Suprapubic skin (tissue), 4 donors: ENCODE results near the gene CYP2U1.

Experiments
- POLR2A ChIP-seq, 2 donors: fragments of 450-650 bp; IDR thresholded peaks; one replicate each; pipeline ENCODE4 v1.6.1; 2017; ENCODE audit warnings: antibody characterized with exemption in 2 of 2, mild to moderate bottlenecking in 2 of 2, moderate library complexity in 2 of 2
- POLR2AphosphoS5 ChIP-seq, 3 donors: sonication (generic); formaldehyde crosslinking; IDR thresholded peaks; one replicate each; pipeline ENCODE4 v1.6.1; 2017; ENCODE audit warnings: antibody characterized with exemption in 3 of 3
- TF ChIP-seq, protein P1 (sequence below), 2 donors: fragments of 200-600 bp in 1 of 2; fragments of 450-650 bp in 1 of 2; sonication (generic) in 1 of 2; IDR thresholded peaks; one replicate each; pipeline ENCODE4 v1.5.1; 2016 to 2019; ENCODE audit warnings: antibody characterized with exemption in 2 of 2, mild to moderate bottlenecking in 1 of 2, moderate library complexity in 1 of 2

DNA sequence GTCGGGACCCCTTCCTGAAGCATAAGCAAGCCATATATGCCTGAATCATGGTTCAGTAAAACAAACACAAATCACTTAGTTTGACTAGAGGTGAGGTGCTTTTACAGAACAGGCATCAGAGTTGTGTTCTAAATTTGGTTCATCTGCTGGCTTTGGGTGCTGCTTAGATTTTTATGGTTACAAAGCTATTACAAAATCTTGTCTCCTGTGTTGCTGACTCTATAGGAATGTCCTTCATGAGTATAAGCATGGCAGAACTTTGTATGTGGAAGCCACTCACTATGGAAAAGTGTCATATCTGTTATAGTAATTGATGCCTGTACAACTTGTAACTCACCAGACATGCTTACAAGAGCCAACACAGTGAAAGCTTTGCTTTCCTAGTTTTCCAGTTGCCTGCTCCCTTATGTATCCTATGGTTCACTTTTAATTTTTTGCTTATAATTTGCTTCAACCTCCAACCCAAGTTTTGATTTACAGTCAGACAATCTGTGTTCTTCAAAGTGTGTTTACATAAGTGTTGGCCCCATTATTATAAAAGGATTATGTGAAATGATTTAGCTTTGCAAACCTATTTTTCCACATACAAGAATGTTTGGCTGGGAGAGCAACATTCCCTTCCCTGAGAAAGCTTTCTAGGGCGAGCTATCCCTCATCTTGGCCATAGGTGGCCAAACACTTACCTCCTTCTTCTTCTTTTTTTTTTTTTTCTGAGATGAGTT is 30.0 kb upstream of the CYP2U1 start:
- TF ChIP-seq POLR2AphosphoS5 (IDR thresholded peaks at IDR 0.05): no peak
- TF ChIP-seq, protein P1, sequence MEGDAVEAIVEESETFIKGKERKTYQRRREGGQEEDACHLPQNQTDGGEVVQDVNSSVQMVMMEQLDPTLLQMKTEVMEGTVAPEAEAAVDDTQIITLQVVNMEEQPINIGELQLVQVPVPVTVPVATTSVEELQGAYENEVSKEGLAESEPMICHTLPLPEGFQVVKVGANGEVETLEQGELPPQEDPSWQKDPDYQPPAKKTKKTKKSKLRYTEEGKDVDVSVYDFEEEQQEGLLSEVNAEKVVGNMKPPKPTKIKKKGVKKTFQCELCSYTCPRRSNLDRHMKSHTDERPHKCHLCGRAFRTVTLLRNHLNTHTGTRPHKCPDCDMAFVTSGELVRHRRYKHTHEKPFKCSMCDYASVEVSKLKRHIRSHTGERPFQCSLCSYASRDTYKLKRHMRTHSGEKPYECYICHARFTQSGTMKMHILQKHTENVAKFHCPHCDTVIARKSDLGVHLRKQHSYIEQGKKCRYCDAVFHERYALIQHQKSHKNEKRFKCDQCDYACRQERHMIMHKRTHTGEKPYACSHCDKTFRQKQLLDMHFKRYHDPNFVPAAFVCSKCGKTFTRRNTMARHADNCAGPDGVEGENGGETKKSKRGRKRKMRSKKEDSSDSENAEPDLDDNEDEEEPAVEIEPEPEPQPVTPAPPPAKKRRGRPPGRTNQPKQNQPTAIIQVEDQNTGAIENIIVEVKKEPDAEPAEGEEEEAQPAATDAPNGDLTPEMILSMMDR (IDR thresholded peaks at IDR 0.05): no peak
- TF ChIP-seq POLR2A (IDR thresholded peaks at IDR 0.05): no peak
